SK-N-MC (cell line): ENCODE measurements around the gene CCDC167.
"Not testable (repeated sequence)": the region's sequence is repeated elsewhere in the genome, so short reads cannot be mapped to it uniquely, and the experiment has no call there.

ENCODE experiments used
- EZH2 ChIP-seq: fragments of 200-600 bp; sonication (generic); IDR thresholded peaks from one replicate; pipeline ENCODE4 v1.6.1; 2017; ENCODE audit warnings: antibody characterized with exemption
- POLR2AphosphoS5 ChIP-seq: IDR thresholded peaks from 2 replicates; pipeline ENCODE4 v1.6.1; 2012; ENCODE audit warnings: mild to moderate bottlenecking, low read depth, low read length, borderline replicate concordance

DNA sequence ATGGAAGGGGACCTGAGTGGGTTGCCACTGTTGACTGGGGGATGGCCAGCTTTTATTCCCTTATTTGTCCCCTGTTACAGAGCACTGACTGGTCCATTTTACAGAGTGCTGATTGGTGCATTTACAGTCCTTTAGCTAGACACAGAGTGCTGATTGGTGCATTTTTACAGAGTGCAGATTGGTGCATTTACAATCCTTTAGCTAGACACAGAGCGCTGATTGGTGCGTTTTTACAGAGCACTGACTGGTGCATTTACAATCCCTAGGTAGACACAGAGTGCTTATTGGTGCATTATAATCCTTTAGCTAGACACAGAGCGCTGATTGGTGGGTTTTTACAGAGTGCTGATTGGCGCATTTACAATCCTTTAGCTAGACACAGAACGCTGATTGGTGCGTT, 1.2 kb upstream of the CCDC167 start:
- not testable (repeated sequence) for TF ChIP-seq POLR2AphosphoS5, EZH2
